Brain pericyte (primary cell): Measurements from ENCODE around the gene GEMIN7.

Experiments used
- DNase-seq: peaks from one replicate; pipeline ENCODE4 v3.0.0-alpha.2; 2012; ENCODE audit warnings: low read depth, low spot score

The GEMIN7 gene

GRCh38 chr19:45079063-45079910, at the start of gene GEMIN7:
Gene GEMIN7, plus strand, starts transcription at chr19:45079260. Its CDS starts 10,855 bp downstream, at chr19:45090115.
- DNase-seq = no peak

GRCh38 chr19:45030825-45031224, 48.2 kb upstream of the GEMIN7 start:
- DNase-seq = no peak

GRCh38 chr19:45032421-45032820, 46.6 kb upstream of the GEMIN7 start:
- no peak for DNase-seq

- DNase-seq = no peak
These were observed 43.3 kb upstream of the GEMIN7 start for GRCh38 chr19:45035755-45036154.

- DNase-seq = no peak
These were observed 41.5 kb upstream of the GEMIN7 start for GRCh38 chr19:45037393-45038169.

- DNase-seq = peak; percentile 55
These were observed 39.8 kb upstream of the GEMIN7 start, which contains the start of gene CLASRP for GRCh38 chr19:45038931-45039893. Gene CLASRP, plus strand, starts transcription at chr19:45039045. Its CDS starts 1,168 bp downstream, at chr19:45040213.

GRCh38 chr19:45040059-45040771, 38.8 kb upstream of the GEMIN7 start:
- no peak for DNase-seq

GRCh38 chr19:45041125-45041524, 37.9 kb upstream of the GEMIN7 start:
- DNase-seq = no peak

GRCh38 chr19:45045671-45046353, 33.2 kb upstream of the GEMIN7 start:
- no peak for DNase-seq

GRCh38 chr19:45046355-45046754, 32.7 kb upstream of the GEMIN7 start:
- no peak for DNase-seq

GRCh38 chr19:45047188-45047797, 31.8 kb upstream of the GEMIN7 start:
- no peak for DNase-seq

- no peak for DNase-seq
These were observed 29.9 kb upstream of the GEMIN7 start for GRCh38 chr19:45049073-45049736.

- DNase-seq = no peak
These were observed 29.0 kb upstream of the GEMIN7 start for GRCh38 chr19:45050036-45050435.

- DNase-seq = no peak
These were observed 27.0 kb upstream of the GEMIN7 start for GRCh38 chr19:45051929-45052579.

GRCh38 chr19:45056831-45057230, 22.2 kb upstream of the GEMIN7 start:
- no peak for DNase-seq

GRCh38 chr19:45057444-45057843, 21.6 kb upstream of the GEMIN7 start:
- DNase-seq = no peak

GRCh38 chr19:45058622-45059159, 20.4 kb upstream of the GEMIN7 start:
- DNase-seq = no peak

GRCh38 chr19:45059258-45059965, 19.6 kb upstream of the GEMIN7 start:
- DNase-seq = peak; percentile 41
